Femur (tissue), 1 donor: ENCODE measurements around the gene MACROH2A2.
"Not testable (repeated sequence)": the region's sequence is repeated elsewhere in the genome, so short reads cannot be mapped to it uniquely, and the experiment has no call there.

Experiments used
- DNase-seq: peaks from one replicate; pipeline ENCODE4 v3.0.0-alpha.2; 2017

Gene MACROH2A2

GRCh38 chr10:70052462-70053217, at the start of gene MACROH2A2:
Gene MACROH2A2 (plus strand): TSS chr10:70052846. CDS start chr10:70075659, 22,813 bp downstream.
- DNase-seq = peak; percentile 86

DNA sequence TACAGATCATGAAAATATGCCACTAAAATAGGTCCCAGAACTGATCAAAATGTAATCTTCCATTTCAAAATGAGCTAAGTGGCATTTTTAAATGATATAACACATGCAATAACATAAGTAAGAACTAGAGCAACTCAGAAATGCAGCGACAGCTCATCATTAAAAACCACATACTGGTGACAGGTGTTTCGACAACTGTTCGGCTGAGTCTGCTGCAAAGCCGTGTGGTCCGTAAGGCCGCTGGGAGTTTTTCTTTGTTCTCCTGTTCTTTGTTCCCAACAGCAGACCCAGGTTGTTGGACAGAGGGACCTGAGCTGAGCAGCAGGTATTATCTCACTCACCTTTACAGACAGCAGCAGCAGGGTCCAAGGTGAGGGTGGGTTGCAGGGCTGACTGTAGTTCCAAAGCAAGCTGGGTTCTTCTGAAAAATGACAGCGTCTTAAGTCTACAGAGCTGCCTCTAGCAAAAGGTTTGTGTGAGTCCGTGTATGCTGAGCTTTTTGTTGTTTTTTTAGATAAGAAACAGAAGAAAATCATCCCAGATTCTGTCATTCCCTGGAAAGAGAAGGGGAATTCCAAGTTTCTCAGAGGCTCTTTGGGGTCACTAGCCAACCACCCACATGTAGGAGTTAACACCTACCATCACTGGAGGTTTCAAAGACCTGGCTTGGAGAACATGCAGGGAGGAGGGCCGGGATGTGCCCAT, 45.4 kb upstream of the MACROH2A2 start:
- no peak for DNase-seq

GRCh38 chr10:70031215-70031614, 21.4 kb upstream of the MACROH2A2 start:
- DNase-seq = no peak

DNA sequence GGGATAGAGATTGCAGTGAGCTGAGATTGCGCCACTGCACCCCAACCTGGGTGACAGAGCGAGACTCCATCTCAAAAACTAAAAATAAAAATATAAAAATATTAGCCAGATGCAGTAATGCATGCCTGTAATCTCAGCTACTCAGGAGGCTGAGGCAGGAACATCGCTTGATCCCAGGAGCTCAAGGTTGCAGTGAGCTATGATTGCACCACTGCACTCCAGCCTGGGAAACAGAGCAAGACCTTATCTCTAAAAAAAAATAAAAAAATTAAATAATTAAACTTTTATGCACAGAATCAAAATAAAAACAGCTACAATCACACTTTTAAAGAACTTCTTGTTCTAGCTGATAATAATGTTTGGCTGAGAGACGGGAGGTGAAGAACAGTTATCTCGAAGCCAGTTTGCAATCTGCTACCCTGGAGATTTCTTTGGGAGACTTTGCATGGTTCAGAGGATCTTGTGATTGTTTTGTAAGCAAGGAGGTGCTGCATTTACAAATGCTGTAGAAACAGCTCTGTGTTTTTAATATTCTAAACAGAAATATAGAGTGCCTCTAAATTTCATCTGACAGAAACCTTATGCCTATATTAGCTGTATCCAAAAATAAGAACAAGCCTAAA, 19.9 kb upstream of the MACROH2A2 start:
- no peak for DNase-seq

- no peak for DNase-seq
Measured at GRCh38 chr10:70034232-70034631, 18.4 kb upstream of the MACROH2A2 start.

GRCh38 chr10:70035531-70035930, 17.1 kb upstream of the MACROH2A2 start:
- no peak for DNase-seq

GRCh38 chr10:70038923-70039322, 13.7 kb upstream of the MACROH2A2 start:
- no peak for DNase-seq

- no peak for DNase-seq
Measured at GRCh38 chr10:70041016-70041415, 11.6 kb upstream of the MACROH2A2 start.

DNA sequence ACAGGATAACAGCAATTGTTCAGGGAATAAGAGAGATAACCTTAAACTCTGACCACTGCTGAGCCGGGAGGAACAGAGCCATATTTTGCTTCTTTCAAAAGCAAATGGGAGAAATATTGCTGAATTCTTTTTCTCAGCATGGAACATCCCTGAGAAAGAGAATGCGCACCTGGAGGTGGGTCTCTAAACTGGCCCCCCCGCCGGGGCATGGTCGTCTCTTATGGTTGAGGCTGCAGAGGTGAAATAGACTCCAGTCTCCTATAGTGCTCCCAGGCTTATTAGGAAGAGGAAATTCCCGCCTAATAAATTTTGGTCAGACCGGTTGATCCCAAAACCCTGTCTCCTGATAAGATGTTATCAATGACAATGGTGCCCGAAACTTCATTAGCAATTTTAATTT, 10.9 kb upstream of the MACROH2A2 start:
- not testable (repeated sequence) for DNase-seq

DNA sequence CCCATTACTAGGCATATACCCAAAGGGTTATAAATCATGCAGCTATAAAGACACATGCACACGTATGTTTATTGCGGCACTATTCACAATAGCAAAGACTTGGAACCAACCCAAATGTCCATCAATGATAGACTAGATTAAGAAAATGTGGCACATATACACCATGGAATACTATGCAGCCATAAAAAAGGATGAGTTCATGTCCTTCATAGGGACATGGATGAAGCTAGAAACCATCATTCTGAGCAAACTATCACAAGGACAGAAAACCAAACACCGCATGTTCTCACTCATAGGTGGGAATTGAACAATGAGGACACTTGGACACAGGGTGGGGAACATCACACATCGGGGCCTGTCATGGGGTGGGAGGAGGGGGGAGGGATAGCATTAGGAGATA, 5.6 kb upstream of the MACROH2A2 start:
- DNase-seq = not testable (repeated sequence)

GRCh38 chr10:70048030-70048723, 4.5 kb upstream of the MACROH2A2 start:
- DNase-seq = no peak

GRCh38 chr10:70051848-70052247, 798 bp upstream of the MACROH2A2 start:
- DNase-seq = no peak

- DNase-seq = peak; percentile 46
Measured at GRCh38 chr10:70053218-70053840, 683 bp downstream of the MACROH2A2 start.

DNA sequence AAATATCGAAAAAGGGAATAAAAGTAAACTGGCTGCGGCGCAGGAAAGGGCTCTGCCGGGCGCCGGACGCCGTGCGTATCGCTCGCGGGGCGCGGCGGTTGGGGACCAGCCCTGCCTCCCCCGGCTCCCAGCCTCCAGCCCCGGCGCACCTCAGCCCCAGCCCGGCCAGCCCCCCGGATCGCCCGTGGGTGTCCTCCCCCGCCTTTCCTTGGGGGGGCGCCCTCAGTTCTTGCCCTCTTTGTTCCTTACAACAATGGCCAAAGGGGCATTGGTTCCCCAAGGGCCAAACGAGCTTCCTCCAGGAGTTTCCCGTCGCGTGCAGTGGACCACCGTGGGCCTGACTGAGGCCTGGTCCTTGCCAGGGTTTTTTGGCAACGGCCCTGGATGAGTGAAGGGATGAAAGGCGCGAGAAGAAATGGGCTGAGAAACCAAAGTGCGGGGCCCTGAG, 1.2 kb downstream of the MACROH2A2 start:
- DNase-seq = peak; percentile 31

- no peak for DNase-seq
Measured at GRCh38 chr10:70054902-70055301, 2.3 kb downstream of the MACROH2A2 start.

GRCh38 chr10:70055550-70055949, 2.9 kb downstream of the MACROH2A2 start:
- no peak for DNase-seq

GRCh38 chr10:70057306-70057705, 4.7 kb downstream of the MACROH2A2 start:
- no peak for DNase-seq

- no peak for DNase-seq
Measured at GRCh38 chr10:70060389-70060788, 7.7 kb downstream of the MACROH2A2 start.

DNA sequence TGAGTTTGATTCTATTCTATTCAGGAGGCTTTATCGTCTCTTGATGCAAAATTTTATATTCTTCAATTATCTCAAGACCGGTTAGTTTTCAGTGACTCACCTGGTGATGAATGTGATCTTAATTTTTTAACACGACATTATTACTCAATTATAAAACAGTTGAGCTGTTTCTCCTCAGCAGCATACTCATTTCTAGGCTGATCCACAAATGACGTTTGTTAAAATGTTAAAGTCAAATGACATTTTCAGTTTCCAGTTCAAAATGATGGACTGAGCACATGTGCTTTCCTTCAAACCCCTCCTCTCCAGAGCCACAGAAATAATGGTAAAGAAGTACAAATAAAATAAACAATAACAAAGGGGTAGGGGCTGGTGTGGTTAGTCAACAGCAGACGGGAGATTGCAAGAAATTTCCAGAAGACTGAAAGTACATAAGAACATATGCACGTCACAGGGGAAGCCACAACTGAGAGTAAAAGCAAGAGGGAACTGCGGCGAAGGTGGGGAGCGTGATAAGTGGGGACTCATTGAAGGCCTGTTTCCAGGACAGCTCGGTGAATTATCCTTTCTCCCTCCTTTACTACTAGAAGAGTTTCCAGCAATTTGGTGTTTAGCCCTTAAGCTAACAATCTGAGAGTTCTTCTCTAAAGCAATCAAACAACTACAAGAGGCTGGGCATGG, 10.9 kb downstream of the MACROH2A2 start:
- no peak for DNase-seq

GRCh38 chr10:70064486-70064885, 11.8 kb downstream of the MACROH2A2 start:
- DNase-seq = no peak

- DNase-seq = no peak
Measured at GRCh38 chr10:70066190-70066589, 13.5 kb downstream of the MACROH2A2 start.

DNA sequence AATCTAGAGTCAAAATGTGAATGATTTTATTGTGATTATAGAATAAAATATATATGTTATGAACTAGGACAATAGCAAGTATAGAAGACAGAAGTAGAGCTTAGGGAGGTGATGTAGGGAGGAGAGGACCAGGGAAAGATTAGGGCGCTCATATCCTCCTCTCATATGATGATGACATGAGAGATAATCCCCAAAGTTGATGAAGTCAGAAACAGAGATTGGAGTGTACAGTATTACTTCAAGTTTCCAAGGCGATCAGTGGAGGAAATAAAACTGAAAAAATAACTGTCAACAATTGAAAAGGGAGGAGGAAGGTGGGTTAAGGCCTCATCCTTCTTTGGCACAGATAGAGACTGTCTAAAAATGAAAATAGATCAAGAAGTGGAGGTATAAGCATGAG, 14.9 kb downstream of the MACROH2A2 start:
- no peak for DNase-seq
